HG03354 (cell line): ENCODE measurements around the gene CDC14B.

Experiments
- ATAC-seq: cut with Tn5 transposase; IDR thresholded peaks from one replicate; pipeline ENCODE4 v1.9.1; 2021; ENCODE audit warnings: mild to moderate bottlenecking; ENCODE audit not compliant: unreplicated experiment, poor library complexity, severe bottlenecking

CDC14B gene

GRCh38 chr9:96491079-96491879 lies 128.4 kb downstream of the CDC14B start:
- ATAC-seq: no peak

GRCh38 chr9:96490534-96491078 lies 129.0 kb downstream of the CDC14B start:
- ATAC-seq: no peak

GRCh38 chr9:96489482-96489979 lies 130.1 kb downstream of the CDC14B start:
- ATAC-seq: no peak

GRCh38 chr9:96487949-96488348 lies 131.7 kb downstream of the CDC14B start:
- no peak for ATAC-seq

GRCh38 chr9:96487029-96487396 lies 132.6 kb downstream of the CDC14B start:
- ATAC-seq: no peak

GRCh38 chr9:96486386-96487028 lies 133.1 kb downstream of the CDC14B start:
- ATAC-seq: no peak

- ATAC-seq: no peak
These were observed 134.4 kb downstream of the CDC14B start for GRCh38 chr9:96485280-96485679.

GRCh38 chr9:96484521-96484931 lies 135.1 kb downstream of the CDC14B start:
- ATAC-seq: peak; percentile 96

GRCh38 chr9:96483733-96484390 lies 135.8 kb downstream of the CDC14B start:
- no peak for ATAC-seq

GRCh38 chr9:96483197-96483596 lies 136.4 kb downstream of the CDC14B start:
- no peak for ATAC-seq

GRCh38 chr9:96482476-96482875 lies 137.2 kb downstream of the CDC14B start:
- ATAC-seq: no peak

- ATAC-seq: no peak
These were observed 138.9 kb downstream of the CDC14B start for GRCh38 chr9:96480736-96481135.

GRCh38 chr9:96478829-96479371 lies 140.7 kb downstream of the CDC14B start:
- ATAC-seq: peak; percentile 89

- no peak for ATAC-seq
These were observed 143.1 kb downstream of the CDC14B start for GRCh38 chr9:96476591-96476990.

- no peak for ATAC-seq
These were observed 143.6 kb downstream of the CDC14B start for GRCh38 chr9:96476013-96476412.

- no peak for ATAC-seq
These were observed 151.9 kb downstream of the CDC14B start for GRCh38 chr9:96467784-96468183.

GRCh38 chr9:96464426-96464825 lies 155.2 kb downstream of the CDC14B start:
- no peak for ATAC-seq

GRCh38 chr9:96462541-96462940 lies 157.1 kb downstream of the CDC14B start:
- no peak for ATAC-seq

- no peak for ATAC-seq
These were observed 158.3 kb downstream of the CDC14B start for GRCh38 chr9:96461336-96461735.

- no peak for ATAC-seq
These were observed 158.8 kb downstream of the CDC14B start for GRCh38 chr9:96460882-96461281.
